ENCODE results near the gene MDM2. TPM values are rescaled to one million over a fixed set of nuclear protein-coding genes. Genes with fewer than 3 reads are reported as not detected.

The MDM2 gene
- total and polyA plus RNA-seq, 2 of the 13 experiments (the other 11 are each of a cell fraction or from before 2014, with no cell fraction given): 29.3 to 314 TPM

DNA sequence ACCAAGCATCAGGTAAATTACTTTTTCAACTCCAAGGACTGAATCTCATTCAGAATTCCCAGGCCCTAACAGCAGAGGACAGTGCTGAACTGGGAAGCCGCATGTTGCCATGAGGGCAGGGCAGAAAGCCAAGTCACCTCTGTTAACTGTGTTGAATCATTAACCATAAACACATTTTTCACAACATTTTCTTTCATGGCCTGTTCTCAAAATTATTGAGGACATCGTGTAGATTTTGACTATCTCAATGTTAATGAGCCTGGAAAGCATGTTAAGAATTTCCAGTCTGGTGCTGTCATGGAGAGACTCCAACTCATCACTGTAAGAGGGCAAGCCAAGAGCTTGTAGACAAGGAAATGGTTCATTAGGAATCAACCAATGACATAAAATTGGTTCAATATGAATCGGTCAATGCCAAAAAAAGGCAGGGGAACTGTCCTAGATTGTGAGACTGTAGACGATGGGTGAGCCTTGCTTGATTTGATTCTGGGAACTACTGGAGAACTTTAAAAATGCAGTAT is 91.3 kb downstream of the MDM2 start (continued):
- TF ChIP-seq, protein P1, sequence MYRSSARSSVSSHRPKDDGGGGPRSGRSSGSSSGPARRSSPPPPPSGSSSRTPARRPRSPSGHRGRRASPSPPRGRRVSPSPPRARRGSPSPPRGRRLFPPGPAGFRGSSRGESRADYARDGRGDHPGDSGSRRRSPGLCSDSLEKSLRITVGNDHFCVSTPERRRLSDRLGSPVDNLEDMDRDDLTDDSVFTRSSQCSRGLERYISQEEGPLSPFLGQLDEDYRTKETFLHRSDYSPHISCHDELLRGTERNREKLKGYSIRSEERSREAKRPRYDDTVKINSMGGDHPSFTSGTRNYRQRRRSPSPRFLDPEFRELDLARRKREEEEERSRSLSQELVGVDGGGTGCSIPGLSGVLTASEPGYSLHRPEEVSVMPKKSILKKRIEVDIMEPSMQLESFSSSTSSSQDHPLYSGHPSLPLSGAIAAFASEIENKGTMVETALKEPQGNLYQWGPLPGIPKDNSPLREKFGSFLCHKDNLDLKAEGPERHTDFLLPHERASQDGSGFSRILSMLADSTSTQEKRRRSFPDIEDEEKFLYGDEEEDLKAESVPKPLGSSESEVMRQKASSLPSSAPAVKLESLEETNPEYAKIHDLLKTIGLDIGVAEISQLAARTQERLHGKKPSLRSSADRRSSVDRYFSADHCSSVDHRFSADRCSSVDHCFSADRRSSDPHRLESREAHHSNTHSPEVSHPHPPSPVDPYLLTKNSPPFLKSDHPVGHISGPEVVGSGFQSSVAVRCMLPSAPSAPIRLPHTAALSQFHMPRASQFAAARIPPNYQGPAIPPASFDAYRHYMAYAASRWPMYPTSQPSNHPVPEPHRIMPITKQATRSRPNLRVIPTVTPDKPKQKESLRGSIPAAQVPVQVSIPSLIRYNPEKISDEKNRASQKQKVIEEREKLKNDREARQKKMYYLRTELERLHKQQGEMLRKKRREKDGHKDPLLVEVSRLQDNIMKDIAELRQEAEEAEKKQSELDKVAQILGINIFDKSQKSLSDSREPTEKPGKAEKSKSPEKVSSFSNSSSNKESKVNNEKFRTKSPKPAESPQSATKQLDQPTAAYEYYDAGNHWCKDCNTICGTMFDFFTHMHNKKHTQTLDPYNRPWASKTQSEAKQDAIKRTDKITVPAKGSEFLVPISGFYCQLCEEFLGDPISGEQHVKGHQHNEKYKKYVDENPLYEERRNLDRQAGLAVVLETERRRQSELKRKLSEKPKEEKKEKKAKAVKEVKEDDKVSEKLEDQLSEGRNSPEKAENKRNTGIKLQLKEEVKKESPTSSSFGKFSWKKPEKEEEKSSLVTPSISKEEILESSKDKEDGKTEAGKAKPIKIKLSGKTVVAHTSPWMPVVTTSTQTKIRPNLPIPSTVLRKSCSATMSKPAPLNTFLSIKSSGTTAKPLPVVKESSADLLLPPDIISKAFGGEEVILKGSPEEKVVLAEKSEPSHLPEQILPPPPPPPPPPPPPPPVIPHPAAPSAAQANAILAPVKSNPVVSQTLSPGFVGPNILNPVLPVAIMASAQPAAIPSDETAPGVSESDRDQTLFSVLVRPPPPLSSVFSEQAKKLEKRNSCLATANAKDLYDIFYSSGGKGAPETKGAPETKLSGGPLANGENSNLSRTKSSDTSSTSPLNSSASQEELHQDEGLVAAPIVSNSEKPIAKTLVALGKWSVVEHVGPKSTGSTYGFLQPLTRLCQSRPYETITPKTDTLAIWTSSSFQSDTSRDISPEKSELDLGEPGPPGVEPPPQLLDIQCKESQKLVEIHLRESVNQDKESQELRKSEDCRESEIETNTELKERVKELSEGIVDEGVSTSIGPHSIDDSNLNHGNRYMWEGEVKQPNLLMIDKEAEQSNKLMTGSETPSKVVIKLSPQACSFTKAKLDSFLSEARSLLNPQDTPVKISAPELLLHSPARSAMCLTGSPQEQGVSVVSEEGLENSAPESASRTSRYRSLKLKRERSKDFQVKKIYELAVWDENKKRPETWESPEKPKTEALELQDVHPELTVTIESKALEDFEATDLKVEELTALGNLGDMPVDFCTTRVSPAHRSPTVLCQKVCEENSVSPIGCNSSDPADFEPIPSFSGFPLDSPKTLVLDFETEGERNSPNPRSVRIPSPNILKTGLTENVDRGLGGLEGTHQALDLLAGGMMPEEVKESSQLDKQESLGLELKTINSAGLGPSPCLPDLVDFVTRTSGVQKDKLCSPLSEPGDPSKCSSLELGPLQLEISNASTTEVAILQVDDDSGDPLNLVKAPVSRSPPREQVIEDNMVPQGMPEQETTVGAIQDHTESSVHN (CRISPR knock-in tag; IDR thresholded peaks at IDR 0.05): no peak
- TF ChIP-seq, protein P2, sequence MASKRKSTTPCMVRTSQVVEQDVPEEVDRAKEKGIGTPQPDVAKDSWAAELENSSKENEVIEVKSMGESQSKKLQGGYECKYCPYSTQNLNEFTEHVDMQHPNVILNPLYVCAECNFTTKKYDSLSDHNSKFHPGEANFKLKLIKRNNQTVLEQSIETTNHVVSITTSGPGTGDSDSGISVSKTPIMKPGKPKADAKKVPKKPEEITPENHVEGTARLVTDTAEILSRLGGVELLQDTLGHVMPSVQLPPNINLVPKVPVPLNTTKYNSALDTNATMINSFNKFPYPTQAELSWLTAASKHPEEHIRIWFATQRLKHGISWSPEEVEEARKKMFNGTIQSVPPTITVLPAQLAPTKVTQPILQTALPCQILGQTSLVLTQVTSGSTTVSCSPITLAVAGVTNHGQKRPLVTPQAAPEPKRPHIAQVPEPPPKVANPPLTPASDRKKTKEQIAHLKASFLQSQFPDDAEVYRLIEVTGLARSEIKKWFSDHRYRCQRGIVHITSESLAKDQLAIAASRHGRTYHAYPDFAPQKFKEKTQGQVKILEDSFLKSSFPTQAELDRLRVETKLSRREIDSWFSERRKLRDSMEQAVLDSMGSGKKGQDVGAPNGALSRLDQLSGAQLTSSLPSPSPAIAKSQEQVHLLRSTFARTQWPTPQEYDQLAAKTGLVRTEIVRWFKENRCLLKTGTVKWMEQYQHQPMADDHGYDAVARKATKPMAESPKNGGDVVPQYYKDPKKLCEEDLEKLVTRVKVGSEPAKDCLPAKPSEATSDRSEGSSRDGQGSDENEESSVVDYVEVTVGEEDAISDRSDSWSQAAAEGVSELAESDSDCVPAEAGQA (IDR thresholded peaks at IDR 0.05; ENCODE audit: low read depth): no peak
- TF ChIP-seq, protein P2 (CRISPR knock-in tag; IDR thresholded peaks at IDR 0.05; ENCODE audit: borderline replicate concordance): no peak
- TF ChIP-seq, protein P3, sequence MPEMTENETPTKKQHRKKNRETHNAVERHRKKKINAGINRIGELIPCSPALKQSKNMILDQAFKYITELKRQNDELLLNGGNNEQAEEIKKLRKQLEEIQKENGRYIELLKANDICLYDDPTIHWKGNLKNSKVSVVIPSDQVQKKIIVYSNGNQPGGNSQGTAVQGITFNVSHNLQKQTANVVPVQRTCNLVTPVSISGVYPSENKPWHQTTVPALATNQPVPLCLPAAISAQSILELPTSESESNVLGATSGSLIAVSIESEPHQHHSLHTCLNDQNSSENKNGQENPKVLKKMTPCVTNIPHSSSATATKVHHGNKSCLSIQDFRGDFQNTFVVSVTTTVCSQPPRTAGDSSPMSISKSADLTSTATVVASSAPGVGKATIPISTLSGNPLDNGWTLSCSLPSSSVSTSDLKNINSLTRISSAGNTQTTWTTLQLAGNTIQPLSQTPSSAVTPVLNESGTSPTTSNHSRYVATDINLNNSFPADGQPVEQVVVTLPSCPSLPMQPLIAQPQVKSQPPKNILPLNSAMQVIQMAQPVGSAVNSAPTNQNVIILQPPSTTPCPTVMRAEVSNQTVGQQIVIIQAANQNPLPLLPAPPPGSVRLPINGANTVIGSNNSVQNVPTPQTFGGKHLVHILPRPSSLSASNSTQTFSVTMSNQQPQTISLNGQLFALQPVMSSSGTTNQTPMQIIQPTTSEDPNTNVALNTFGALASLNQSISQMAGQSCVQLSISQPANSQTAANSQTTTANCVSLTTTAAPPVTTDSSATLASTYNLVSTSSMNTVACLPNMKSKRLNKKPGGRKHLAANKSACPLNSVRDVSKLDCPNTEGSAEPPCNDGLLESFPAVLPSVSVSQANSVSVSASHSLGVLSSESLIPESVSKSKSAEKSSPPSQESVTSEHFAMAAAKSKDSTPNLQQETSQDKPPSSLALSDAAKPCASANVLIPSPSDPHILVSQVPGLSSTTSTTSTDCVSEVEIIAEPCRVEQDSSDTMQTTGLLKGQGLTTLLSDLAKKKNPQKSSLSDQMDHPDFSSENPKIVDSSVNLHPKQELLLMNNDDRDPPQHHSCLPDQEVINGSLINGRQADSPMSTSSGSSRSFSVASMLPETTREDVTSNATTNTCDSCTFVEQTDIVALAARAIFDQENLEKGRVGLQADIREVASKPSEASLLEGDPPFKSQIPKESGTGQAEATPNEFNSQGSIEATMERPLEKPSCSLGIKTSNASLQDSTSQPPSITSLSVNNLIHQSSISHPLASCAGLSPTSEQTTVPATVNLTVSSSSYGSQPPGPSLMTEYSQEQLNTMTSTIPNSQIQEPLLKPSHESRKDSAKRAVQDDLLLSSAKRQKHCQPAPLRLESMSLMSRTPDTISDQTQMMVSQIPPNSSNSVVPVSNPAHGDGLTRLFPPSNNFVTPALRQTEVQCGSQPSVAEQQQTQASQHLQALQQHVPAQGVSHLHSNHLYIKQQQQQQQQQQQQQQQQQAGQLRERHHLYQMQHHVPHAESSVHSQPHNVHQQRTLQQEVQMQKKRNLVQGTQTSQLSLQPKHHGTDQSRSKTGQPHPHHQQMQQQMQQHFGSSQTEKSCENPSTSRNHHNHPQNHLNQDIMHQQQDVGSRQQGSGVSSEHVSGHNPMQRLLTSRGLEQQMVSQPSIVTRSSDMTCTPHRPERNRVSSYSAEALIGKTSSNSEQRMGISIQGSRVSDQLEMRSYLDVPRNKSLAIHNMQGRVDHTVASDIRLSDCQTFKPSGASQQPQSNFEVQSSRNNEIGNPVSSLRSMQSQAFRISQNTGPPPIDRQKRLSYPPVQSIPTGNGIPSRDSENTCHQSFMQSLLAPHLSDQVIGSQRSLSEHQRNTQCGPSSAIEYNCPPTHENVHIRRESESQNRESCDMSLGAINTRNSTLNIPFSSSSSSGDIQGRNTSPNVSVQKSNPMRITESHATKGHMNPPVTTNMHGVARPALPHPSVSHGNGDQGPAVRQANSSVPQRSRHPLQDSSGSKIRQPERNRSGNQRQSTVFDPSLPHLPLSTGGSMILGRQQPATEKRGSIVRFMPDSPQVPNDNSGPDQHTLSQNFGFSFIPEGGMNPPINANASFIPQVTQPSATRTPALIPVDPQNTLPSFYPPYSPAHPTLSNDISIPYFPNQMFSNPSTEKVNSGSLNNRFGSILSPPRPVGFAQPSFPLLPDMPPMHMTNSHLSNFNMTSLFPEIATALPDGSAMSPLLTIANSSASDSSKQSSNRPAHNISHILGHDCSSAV (CRISPR knock-in tag; IDR thresholded peaks at IDR 0.05; ENCODE audit: borderline replicate concordance): no peak
- no peak for TF ChIP-seq ARNT (IDR thresholded peaks at IDR 0.05)
- TF ChIP-seq ZNF672 (CRISPR knock-in tag; IDR thresholded peaks at IDR 0.05): no peak

Measured in HepG2 (cell line).